ENCODE results near the gene LPAR2.

DNA sequence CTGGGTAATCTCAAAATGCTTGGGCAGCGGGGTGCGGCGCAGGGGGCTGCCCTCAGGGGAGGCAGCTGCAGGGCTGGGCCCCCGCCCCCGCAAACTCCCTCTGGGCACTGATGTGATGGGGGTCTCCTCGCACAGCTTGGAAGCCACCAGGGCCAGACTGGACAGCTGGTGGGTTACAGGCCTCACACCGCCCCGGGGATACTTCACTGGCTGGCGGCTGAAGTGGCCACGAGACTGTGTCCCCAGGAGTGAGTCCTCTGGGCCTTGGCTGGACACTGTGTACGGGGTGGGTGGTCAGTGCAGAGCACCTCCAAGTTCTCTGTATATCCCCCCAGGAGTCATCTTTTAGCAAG, 2.0 kb upstream of the LPAR2 start:
- TF ChIP-seq, protein P1, sequence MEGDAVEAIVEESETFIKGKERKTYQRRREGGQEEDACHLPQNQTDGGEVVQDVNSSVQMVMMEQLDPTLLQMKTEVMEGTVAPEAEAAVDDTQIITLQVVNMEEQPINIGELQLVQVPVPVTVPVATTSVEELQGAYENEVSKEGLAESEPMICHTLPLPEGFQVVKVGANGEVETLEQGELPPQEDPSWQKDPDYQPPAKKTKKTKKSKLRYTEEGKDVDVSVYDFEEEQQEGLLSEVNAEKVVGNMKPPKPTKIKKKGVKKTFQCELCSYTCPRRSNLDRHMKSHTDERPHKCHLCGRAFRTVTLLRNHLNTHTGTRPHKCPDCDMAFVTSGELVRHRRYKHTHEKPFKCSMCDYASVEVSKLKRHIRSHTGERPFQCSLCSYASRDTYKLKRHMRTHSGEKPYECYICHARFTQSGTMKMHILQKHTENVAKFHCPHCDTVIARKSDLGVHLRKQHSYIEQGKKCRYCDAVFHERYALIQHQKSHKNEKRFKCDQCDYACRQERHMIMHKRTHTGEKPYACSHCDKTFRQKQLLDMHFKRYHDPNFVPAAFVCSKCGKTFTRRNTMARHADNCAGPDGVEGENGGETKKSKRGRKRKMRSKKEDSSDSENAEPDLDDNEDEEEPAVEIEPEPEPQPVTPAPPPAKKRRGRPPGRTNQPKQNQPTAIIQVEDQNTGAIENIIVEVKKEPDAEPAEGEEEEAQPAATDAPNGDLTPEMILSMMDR (conservative IDR thresholded peaks at IDR 0.05 in 1 of 2, IDR thresholded peaks at IDR 0.05 in 1 of 2; ENCODE audit: low read depth in 1 of 2, low read length in 2 of 2): no peak
- TF ChIP-seq EZH2 (IDR thresholded peaks at IDR 0.05; ENCODE audit: low read length, missing control alignments): no peak
